IPS-20b (cell line): ENCODE measurements around the gene CBLIF.
"Not testable (repeated sequence)": the region's sequence is repeated elsewhere in the genome, so short reads cannot be mapped to it uniquely, and the experiment has no call there.

ENCODE experiments used
- H3K27ac ChIP-seq: one replicate; pipeline ENCODE4 v1.5.1; 2013; ENCODE audit warnings: low read length
- H3K27me3 ChIP-seq: 2 replicates; pipeline ENCODE4 v1.6.1; 2013; ENCODE audit warnings: mild to moderate bottlenecking, low read length, inconsistent platforms; ENCODE audit not compliant: insufficient read depth
- H3K36me3 ChIP-seq: 2 replicates; pipeline ENCODE4 v1.6.1; 2013; ENCODE audit warnings: low read depth, mild to moderate bottlenecking, inconsistent platforms, low read length, moderate library complexity; ENCODE audit not compliant: insufficient read depth
- H3K4me1 ChIP-seq: 2 replicates; pipeline ENCODE4 v1.6.1; 2013; ENCODE audit warnings: mild to moderate bottlenecking, control low read depth, inconsistent platforms, low read length, moderate library complexity; ENCODE audit not compliant: insufficient read depth
- H3K4me3 ChIP-seq: 2 replicates; pipeline ENCODE4 v1.5.1; 2013; ENCODE audit warnings: mild to moderate bottlenecking, low read length, inconsistent platforms
- H3K9ac ChIP-seq: 2 replicates; pipeline ENCODE4 v1.6.1; 2013; ENCODE audit warnings: low read depth, mild to moderate bottlenecking, inconsistent platforms, low read length, moderate library complexity
- H3K9me3 ChIP-seq: 2 replicates; pipeline ENCODE4 v1.6.1; 2013; ENCODE audit warnings: mild to moderate bottlenecking, low read depth, low read length, inconsistent platforms; ENCODE audit not compliant: insufficient read depth

Gene CBLIF

GRCh38 chr11:59846556-59846955 lies 1.3 kb upstream of the CBLIF start:
- no peak overlapping the region for H3K4me3 ChIP-seq
- no peak overlapping the region for H3K27ac ChIP-seq
- H3K4me1 ChIP-seq, result peaks cover 5% of the 10 kb centered on the region; the same call in 1 of the 2 replicates
- H3K27me3 ChIP-seq, result no peaks in the 10 kb centered on the region
- H3K9me3 ChIP-seq, result no peaks in the 10 kb centered on the region
- no peaks in the 10 kb centered on the region for H3K36me3 ChIP-seq
- no peak overlapping the region for H3K9ac ChIP-seq

- H3K27ac ChIP-seq, result no peak overlapping the region
- H3K36me3 ChIP-seq, result no peaks in the 10 kb centered on the region
- peaks cover 5% of the 10 kb centered on the region; the same call in 1 of the 2 replicates for H3K4me1 ChIP-seq
- no peak overlapping the region for H3K4me3 ChIP-seq
- no peaks in the 10 kb centered on the region for H3K9me3 ChIP-seq
- H3K9ac ChIP-seq, result no peak overlapping the region
- H3K27me3 ChIP-seq, result no peaks in the 10 kb centered on the region
These were observed 3.0 kb downstream of the CBLIF start for GRCh38 chr11:59842316-59842715.

GRCh38 chr11:59841514-59841913 lies 3.8 kb downstream of the CBLIF start:
- Histone ChIP-seq H3K36me3 (no peaks in the 10 kb centered on the region), H3K27ac (no peak overlapping the region), H3K27me3 (no peaks in the 10 kb centered on the region), H3K4me3 (no peak overlapping the region), H3K9me3 (no peaks in the 10 kb centered on the region), H3K9ac (no peak overlapping the region), H3K4me1 (peaks cover 5% of the 10 kb centered on the region; the same call in 1 of the 2 replicates)

GRCh38 chr11:59839615-59840014 lies 5.7 kb downstream of the CBLIF start:
- Histone ChIP-seq H3K4me3 (no peak overlapping the region), H3K27ac (no peak overlapping the region), H3K36me3 (no peaks in the 10 kb centered on the region), H3K27me3 (no peaks in the 10 kb centered on the region), H3K9ac (no peak overlapping the region), H3K4me1 (no peaks in the 10 kb centered on the region), H3K9me3 (no peaks in the 10 kb centered on the region)

- H3K36me3 ChIP-seq, result no peaks in the 10 kb centered on the region
- no peaks in the 10 kb centered on the region for H3K9me3 ChIP-seq
- no peaks in the 10 kb centered on the region for H3K4me1 ChIP-seq
- no peak overlapping the region for H3K9ac ChIP-seq
- H3K27me3 ChIP-seq, result no peaks in the 10 kb centered on the region
- no peak overlapping the region for H3K4me3 ChIP-seq
- H3K27ac ChIP-seq, result no peak overlapping the region
These were observed 11.7 kb downstream of the CBLIF start for GRCh38 chr11:59833602-59834001.

GRCh38 chr11:59829358-59829757 lies 15.9 kb downstream of the CBLIF start:
- Histone ChIP-seq H3K9me3 (no peaks in the 10 kb centered on the region), H3K36me3 (no peaks in the 10 kb centered on the region), H3K27me3 (no peaks in the 10 kb centered on the region), H3K9ac (no peak overlapping the region), H3K4me3 (no peak overlapping the region), H3K4me1 (no peaks in the 10 kb centered on the region), H3K27ac (no peak overlapping the region)

- H3K9ac ChIP-seq, result no peak overlapping the region
- H3K36me3 ChIP-seq, result no peaks in the 10 kb centered on the region
- H3K27ac ChIP-seq, result no peak overlapping the region
- H3K4me1 ChIP-seq, result peaks cover 7% of the 10 kb centered on the region; the same call in 1 of the 2 replicates
- no peaks in the 10 kb centered on the region for H3K9me3 ChIP-seq
- no peaks in the 10 kb centered on the region for H3K27me3 ChIP-seq
- no peak overlapping the region for H3K4me3 ChIP-seq
These were observed 22.2 kb downstream of the CBLIF start for GRCh38 chr11:59822989-59823566.

GRCh38 chr11:59818572-59818971 lies 26.7 kb downstream of the CBLIF start:
- Histone ChIP-seq H3K9me3 (no peaks in the 10 kb centered on the region), H3K36me3 (no peaks in the 10 kb centered on the region), H3K27me3 (no peaks in the 10 kb centered on the region), H3K27ac (no peak overlapping the region), H3K4me3 (no peak overlapping the region), H3K4me1 (peaks cover 35% of the 10 kb centered on the region), H3K9ac (no peak overlapping the region)

GRCh38 chr11:59816434-59816833 lies 28.9 kb downstream of the CBLIF start:
- peaks cover 35% of the 10 kb centered on the region for H3K4me1 ChIP-seq
- H3K27me3 ChIP-seq, H3K36me3 ChIP-seq, H3K9me3 ChIP-seq: not testable (repeated sequence)
- H3K4me3 ChIP-seq, result peak overlapping the region; percentile 67; the same call in 1 of the 2 replicates
- peak overlapping the region; percentile 81; the same call in 1 of the 2 replicates for H3K9ac ChIP-seq
- H3K27ac ChIP-seq, result peak overlapping the region; percentile 91

GRCh38 chr11:59815754-59816153 lies 29.5 kb downstream of the CBLIF start:
- H3K27ac ChIP-seq, result peak overlapping the region; percentile 91
- H3K9ac ChIP-seq, result peak overlapping the region; percentile 81; the same call in 1 of the 2 replicates
- H3K4me3 ChIP-seq, result peak overlapping the region; percentile 67
- no peaks in the 10 kb centered on the region for H3K9me3 ChIP-seq
- H3K4me1 ChIP-seq, result peaks cover 39% of the 10 kb centered on the region
- no peaks in the 10 kb centered on the region for H3K36me3 ChIP-seq
- no peaks in the 10 kb centered on the region for H3K27me3 ChIP-seq

GRCh38 chr11:59814021-59814420 lies 31.3 kb downstream of the CBLIF start:
- peak overlapping the region; percentile 67; the same call in 1 of the 2 replicates for H3K4me3 ChIP-seq
- no peaks in the 10 kb centered on the region for H3K27me3 ChIP-seq
- H3K9me3 ChIP-seq, result no peaks in the 10 kb centered on the region
- H3K36me3 ChIP-seq, result peaks cover under 1% of the 10 kb centered on the region; the same call in 1 of the 2 replicates
- no peak overlapping the region for H3K27ac ChIP-seq
- peaks cover 39% of the 10 kb centered on the region for H3K4me1 ChIP-seq
- peak overlapping the region; percentile 81; the same call in 1 of the 2 replicates for H3K9ac ChIP-seq

- Histone ChIP-seq H3K4me1 (peaks cover 35% of the 10 kb centered on the region), H3K27ac (no peak overlapping the region), H3K36me3 (peaks cover 7% of the 10 kb centered on the region), H3K27me3 (no peaks in the 10 kb centered on the region), H3K4me3 (no peak overlapping the region), H3K9ac (no peak overlapping the region), H3K9me3 (no peaks in the 10 kb centered on the region)
These were observed 31.9 kb downstream of the CBLIF start for GRCh38 chr11:59813364-59813763.
